Breast epithelium (tissue), 3 donors: ENCODE results near the gene NR5A2.

Source experiments
- CTCF ChIP-seq, 3 donors: fragments of 450-650 bp; IDR thresholded peaks; one replicate each; pipeline ENCODE4 v1.5.1; 2016 to 2017; ENCODE audit warnings: antibody characterized with exemption in 3 of 3, mild to moderate bottlenecking in 3 of 3, moderate library complexity in 3 of 3
- POLR2A ChIP-seq: fragments of 450-650 bp; IDR thresholded peaks from one replicate; pipeline ENCODE4 v1.6.1; 2016; ENCODE audit warnings: antibody characterized with exemption, mild to moderate bottlenecking, moderate library complexity
- POLR2AphosphoS5 ChIP-seq, 3 donors: sonication (generic); formaldehyde crosslinking; IDR thresholded peaks; one replicate each; pipeline ENCODE4 v1.6.1; 2017; ENCODE audit warnings: antibody characterized with exemption in 3 of 3

GRCh38 chr1:200223613-200224012 is 196.1 kb downstream of the NR5A2 start:
- no peak for TF ChIP-seq CTCF (IDR thresholded peaks at IDR 0.05)
- TF ChIP-seq POLR2A, result no peak
- no peak for TF ChIP-seq POLR2AphosphoS5 (IDR thresholded peaks at IDR 0.05)
